ENCODE results near the gene APEX2. TPM values are rescaled to one million over a fixed set of nuclear protein-coding genes. Genes with fewer than 3 reads are reported as not detected.

The APEX2 gene
- total and polyA plus RNA-seq, 2 donors (not counting 1 experiment from before 2014, with no cell fraction given) = 13.1 to 18.0 TPM

GRCh38 chrX:54964766-54965497, 35.2 kb upstream of the APEX2 start:
- H3K27ac Mint-ChIP-seq = no peak overlapping the region
- CTCF ChIA-PET = no interaction called here
- ATAC-seq (ENCODE audit: low read depth) = no peak

More at GRCh38 chrX:54964766-54965497, 35.2 kb upstream of the APEX2 start:
- no CpG with 5 or more reads among the region's 4 CpGs for WGBS (ENCODE audit: insufficient coverage)
- no peak overlapping the region for H3K9ac ChIP-seq (ENCODE audit: low read length)
- no peaks in the 10 kb centered on the region for H3K27me3 ChIP-seq (replicated peaks in 1 of 4; ENCODE audit: control extremely low read depth in 1 of 4, control insufficient read depth in 3 of 4, insufficient read depth in 4 of 4, low read length in 3 of 4)
- no peak overlapping the region for H3K4me3 ChIP-seq (ENCODE audit: control extremely low read depth in 1 of 5, extremely low read depth in 1 of 5, insufficient read depth in 1 of 5, low read depth in 2 of 5, low read length in 4 of 5)
- POLR2A ChIA-PET = no interaction called here
- H3K79me2 ChIP-seq (ENCODE audit: control insufficient read depth, insufficient read depth, low read length) = no peaks in the 10 kb centered on the region
- no peak for DNase-seq
- no peak overlapping the region for H3K4me2 ChIP-seq (replicated peaks; ENCODE audit: low read depth, low read length, poor library complexity, severe bottlenecking)
- no peaks in the 10 kb centered on the region for H3K9me3 ChIP-seq (ENCODE audit: control extremely low read depth in 1 of 3, control insufficient read depth in 2 of 3, insufficient read depth in 1 of 3, low read length in 2 of 3)
- no peaks in the 10 kb centered on the region for H3K27me3 Mint-ChIP-seq
- intact Hi-C loops (cut with micrococcal nuclease) = no loop called here
- no peak overlapping the region for H3K4me3 Mint-ChIP-seq
- H3K4me1 ChIP-seq (ENCODE audit: control insufficient read depth in 2 of 2, insufficient read depth in 2 of 2, low read length in 2 of 2) = no peaks in the 10 kb centered on the region
- H4K20me1 ChIP-seq (ENCODE audit: control insufficient read depth, insufficient read depth, low read length, poor library complexity, severe bottlenecking) = no peaks in the 10 kb centered on the region
- H2AFZ ChIP-seq (ENCODE audit: insufficient read depth, low read depth, low read length, poor library complexity, severe bottlenecking) = no peak overlapping the region
- TF ChIP-seq EZH2 (IDR thresholded peaks at IDR 0.05; ENCODE audit: borderline replicate concordance, insufficient read depth, low read depth, low read length, poor library complexity, severe bottlenecking) (no peak), CTCF (IDR thresholded peaks at IDR 0.05) (no peak)
- H3K9me3 Mint-ChIP-seq (ENCODE audit: insufficient read depth) = no peaks in the 10 kb centered on the region
- no peaks in the 10 kb centered on the region for H3K36me3 ChIP-seq (replicated peaks in 1 of 2; ENCODE audit: control extremely low read depth in 1 of 2, control insufficient read depth in 1 of 2, extremely low read depth in 1 of 2, insufficient read depth in 2 of 2, low read length in 1 of 2)
- no peak overlapping the region for H3K27ac ChIP-seq (ENCODE audit: low read length in 2 of 2)
- H3K4me1 Mint-ChIP-seq = no peaks in the 10 kb centered on the region

Measured in B cell (primary cell).